Ishikawa (cell line): Measurements from ENCODE around the gene LAMTOR2.

Source experiments
- CEBPB ChIP-seq: IDR thresholded peaks from 2 replicates; pipeline ENCODE4 v1.6.1; 2012
- CREB1 ChIP-seq: IDR thresholded peaks from 2 replicates; pipeline ENCODE4 v1.6.1; 2012; ENCODE audit warnings: low read depth
- EGR1 ChIP-seq: IDR thresholded peaks from 2 replicates; pipeline ENCODE4 v1.6.1; 2012
- EP300 ChIP-seq: IDR thresholded peaks from 2 replicates; pipeline ENCODE4 v1.6.1; 2012; ENCODE audit warnings: borderline replicate concordance
- FOXM1 ChIP-seq: IDR thresholded peaks from 2 replicates; pipeline ENCODE4 v1.6.1; 2012; ENCODE audit warnings: low read depth, borderline replicate concordance
- MAX ChIP-seq: IDR thresholded peaks from 2 replicates; pipeline ENCODE4 v1.6.1; 2012
- NFIC ChIP-seq: IDR thresholded peaks from 2 replicates; pipeline ENCODE4 v1.6.1; 2012
- RAD21 ChIP-seq: IDR thresholded peaks from 2 replicates; pipeline ENCODE4 v1.6.1; 2012; ENCODE audit warnings: low read depth
- REST ChIP-seq: IDR thresholded peaks from 2 replicates; pipeline ENCODE4 v1.6.1; 2012; ENCODE audit warnings: low read depth, mild to moderate bottlenecking
- TAF1 ChIP-seq: IDR thresholded peaks from 2 replicates; pipeline ENCODE4 v1.6.1; 2012; ENCODE audit warnings: low read depth, mild to moderate bottlenecking
- TCF12 ChIP-seq: IDR thresholded peaks from 2 replicates; pipeline ENCODE4 v1.6.1; 2012; ENCODE audit warnings: low read depth
- USF1 ChIP-seq: IDR thresholded peaks from 2 replicates; pipeline ENCODE4 v1.6.1; 2012
- YY1 ChIP-seq: IDR thresholded peaks from 2 replicates; pipeline ENCODE4 v1.6.1; 2012; ENCODE audit warnings: low read depth
- ZBTB7A ChIP-seq: IDR thresholded peaks from 2 replicates; pipeline ENCODE4 v1.6.1; 2012; ENCODE audit warnings: low read depth

- TF ChIP-seq EP300 (no peak), YY1 (no peak), TAF1 (no peak), CEBPB (no peak), REST (no peak), NFIC (no peak), MAX (no peak), TCF12 (no peak), ZBTB7A (no peak), EGR1 (no peak), RAD21 (no peak), USF1 (no peak), FOXM1 (no peak), CREB1 (no peak)
Observed at GRCh38 chr1:156009404-156009803, 45.2 kb upstream of the LAMTOR2 start.
